Endothelial cell (in vitro differentiated cells): ENCODE measurements around the gene C1QTNF8. TPM values are rescaled to one million over a fixed set of nuclear protein-coding genes. Genes with fewer than 3 reads are reported as not detected.

Experiments used
- DNase-seq: peaks from one replicate; pipeline ENCODE4 v3.0.0; 2021; ENCODE audit warnings: low spot score
- H3K27ac Mint-ChIP-seq: one replicate; pipeline ENCODE4 v1.8.0; 2021; ENCODE audit warnings: mixed read lengths, inconsistent platforms; ENCODE audit not compliant: unreplicated experiment
- H3K27me3 Mint-ChIP-seq: one replicate; pipeline ENCODE4 v1.8.0; 2021; ENCODE audit warnings: mild to moderate bottlenecking, moderate library complexity, mixed read lengths, inconsistent platforms; ENCODE audit not compliant: unreplicated experiment
- H3K36me3 Mint-ChIP-seq: one replicate; pipeline ENCODE4 v1.8.0; 2021; ENCODE audit warnings: mild to moderate bottlenecking, low read depth, mixed read lengths, inconsistent platforms; ENCODE audit not compliant: unreplicated experiment
- H3K4me1 Mint-ChIP-seq: one replicate; pipeline ENCODE4 v1.8.0; 2021; ENCODE audit warnings: mild to moderate bottlenecking, mixed read lengths, inconsistent platforms; ENCODE audit not compliant: unreplicated experiment
- H3K4me3 Mint-ChIP-seq: one replicate; pipeline ENCODE4 v1.8.0; 2021; ENCODE audit warnings: mild to moderate bottlenecking, mixed read lengths, inconsistent platforms; ENCODE audit not compliant: unreplicated experiment
- H3K9me3 Mint-ChIP-seq: one replicate; pipeline ENCODE4 v1.8.0; 2021; ENCODE audit warnings: mixed read lengths, inconsistent platforms; ENCODE audit not compliant: unreplicated experiment
- long read RNA-seq: library from polyadenylated mRNA; unstranded; transcript quantifications from one replicate; pipeline ENCODE4 v2.0.0, GENCODE V29; 2020; ENCODE audit not compliant: unreplicated experiment
- total RNA-seq: library from RNA; stranded (reverse); fragmentation: NEBNext Ultra II Directional; extraction: Animal tissue kit (Norgen Biotek cat#: 25700); gene quantifications from one replicate; pipeline ENCODE4 v1.2.1, GENCODE V29; 2021; ENCODE audit not compliant: unreplicated experiment
- TF ChIP-seq, protein P1 (sequence below): fragments of 200-600 bp; sonication (generic); IDR thresholded peaks from one replicate; pipeline ENCODE4 v1.5.0; 2021; ENCODE audit warnings: antibody characterized with exemption; ENCODE audit not compliant: unreplicated experiment

C1QTNF8 gene, protein sequence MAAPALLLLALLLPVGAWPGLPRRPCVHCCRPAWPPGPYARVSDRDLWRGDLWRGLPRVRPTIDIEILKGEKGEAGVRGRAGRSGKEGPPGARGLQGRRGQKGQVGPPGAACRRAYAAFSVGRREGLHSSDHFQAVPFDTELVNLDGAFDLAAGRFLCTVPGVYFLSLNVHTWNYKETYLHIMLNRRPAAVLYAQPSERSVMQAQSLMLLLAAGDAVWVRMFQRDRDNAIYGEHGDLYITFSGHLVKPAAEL
- total RNA-seq, result not detected
- long read RNA-seq, result 0 reads

DNA sequence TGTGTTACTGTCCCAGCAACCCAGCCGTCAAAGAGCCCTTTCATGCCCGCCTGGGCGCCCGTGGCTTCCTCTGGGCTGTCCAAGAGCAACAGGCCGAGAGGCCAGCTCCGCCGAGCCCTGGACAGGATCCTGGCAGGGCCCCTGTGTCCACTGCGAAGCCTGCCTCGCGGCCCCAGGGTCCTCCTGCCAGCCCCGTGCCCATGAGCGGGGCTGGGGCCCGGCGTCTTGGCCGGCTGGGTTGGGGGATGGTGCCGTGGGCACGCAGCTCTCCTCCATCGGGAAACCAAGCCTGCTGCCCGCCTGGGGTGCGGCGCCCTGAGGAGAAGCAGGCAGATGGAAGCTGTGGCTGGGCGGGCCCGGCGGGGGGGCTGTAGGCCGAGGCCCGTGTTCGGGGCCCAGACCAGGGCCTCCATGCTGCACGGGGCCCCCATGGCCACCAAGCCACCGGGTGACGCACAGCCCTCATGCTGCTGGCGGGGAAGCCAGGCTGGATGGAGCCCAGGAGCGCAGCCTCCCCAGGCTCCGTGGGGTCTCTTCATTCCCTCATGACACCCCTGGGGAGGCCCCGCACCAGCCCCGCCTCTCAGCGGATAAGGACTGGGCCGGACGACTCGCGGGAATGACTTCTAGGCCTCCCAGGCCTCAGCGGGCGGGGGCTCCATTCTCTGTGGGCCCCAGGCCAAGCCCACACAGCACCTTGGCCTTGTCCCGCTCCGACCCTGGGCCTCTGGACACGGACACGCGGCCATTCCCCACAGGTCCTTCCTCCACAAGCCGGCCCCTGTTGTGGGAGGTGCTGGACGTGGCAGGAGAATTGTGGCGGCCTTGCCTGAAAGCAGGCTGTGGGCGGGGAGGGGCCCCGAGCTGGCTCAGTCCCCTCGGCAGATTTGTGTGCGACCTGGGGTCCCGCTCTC is at the start of gene C1QTNF8:
Gene C1QTNF8 (minus strand): TSS at position 76 of the 914 bp plus-strand sequence. CDS start 1,322 bp downstream, outside the sequence.
- no peak for DNase-seq
- Mint-ChIP-seq H3K4me1 (no peaks in the 10 kb centered on the region), H3K27me3 (peaks cover 2% of the 10 kb centered on the region), H3K27ac (no peak within 1 kb of the TSS), H3K9me3 (no peaks in the 10 kb centered on the region), H3K36me3 (no peaks in the 10 kb centered on the region), H3K4me3 (no peak within 1 kb of the TSS)
- TF ChIP-seq, protein P1, sequence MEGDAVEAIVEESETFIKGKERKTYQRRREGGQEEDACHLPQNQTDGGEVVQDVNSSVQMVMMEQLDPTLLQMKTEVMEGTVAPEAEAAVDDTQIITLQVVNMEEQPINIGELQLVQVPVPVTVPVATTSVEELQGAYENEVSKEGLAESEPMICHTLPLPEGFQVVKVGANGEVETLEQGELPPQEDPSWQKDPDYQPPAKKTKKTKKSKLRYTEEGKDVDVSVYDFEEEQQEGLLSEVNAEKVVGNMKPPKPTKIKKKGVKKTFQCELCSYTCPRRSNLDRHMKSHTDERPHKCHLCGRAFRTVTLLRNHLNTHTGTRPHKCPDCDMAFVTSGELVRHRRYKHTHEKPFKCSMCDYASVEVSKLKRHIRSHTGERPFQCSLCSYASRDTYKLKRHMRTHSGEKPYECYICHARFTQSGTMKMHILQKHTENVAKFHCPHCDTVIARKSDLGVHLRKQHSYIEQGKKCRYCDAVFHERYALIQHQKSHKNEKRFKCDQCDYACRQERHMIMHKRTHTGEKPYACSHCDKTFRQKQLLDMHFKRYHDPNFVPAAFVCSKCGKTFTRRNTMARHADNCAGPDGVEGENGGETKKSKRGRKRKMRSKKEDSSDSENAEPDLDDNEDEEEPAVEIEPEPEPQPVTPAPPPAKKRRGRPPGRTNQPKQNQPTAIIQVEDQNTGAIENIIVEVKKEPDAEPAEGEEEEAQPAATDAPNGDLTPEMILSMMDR, result no peak

DNA sequence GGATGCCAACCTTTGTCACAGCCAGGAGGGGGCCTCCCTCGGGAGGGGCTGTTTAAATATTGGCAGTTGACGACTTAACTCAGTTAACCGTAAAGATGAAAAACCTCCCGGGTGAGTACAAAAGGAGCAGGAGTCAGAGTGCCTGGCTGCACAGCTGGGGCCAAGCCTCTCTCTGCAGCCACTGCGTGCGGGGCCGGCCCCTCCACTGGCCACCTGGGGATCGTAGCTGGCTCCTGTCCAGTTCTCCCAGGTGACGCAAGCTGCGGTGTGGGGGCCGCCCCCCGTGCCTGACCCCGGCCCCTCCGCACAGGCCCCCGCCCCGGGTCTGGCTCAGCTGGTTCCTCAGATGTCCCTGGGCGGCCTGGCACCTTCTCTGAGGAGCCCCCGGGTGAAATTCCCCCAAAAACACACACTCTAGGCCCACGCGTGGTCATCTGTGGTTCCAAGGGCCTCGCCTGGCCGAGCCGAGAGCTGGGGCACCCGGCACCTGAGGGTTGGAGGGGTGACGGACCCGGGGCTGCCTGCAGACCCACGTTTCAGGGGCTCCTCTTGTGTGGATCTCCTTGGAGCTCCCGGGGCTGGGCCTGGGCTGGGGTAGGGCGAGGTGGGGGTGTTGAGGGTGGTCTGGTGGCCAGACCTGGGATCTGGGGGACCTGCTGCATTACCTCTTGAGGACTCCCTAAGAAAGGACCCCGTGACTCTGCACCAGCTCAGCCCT is 49.5 kb upstream of the C1QTNF8 start:
- H3K4me3 Mint-ChIP-seq, result no peak overlapping the region
- no peak for DNase-seq
- peaks cover 8% of the 10 kb centered on the region for H3K27me3 Mint-ChIP-seq
- H3K36me3 Mint-ChIP-seq, result no peaks in the 10 kb centered on the region
- H3K27ac Mint-ChIP-seq, result no peak overlapping the region
- TF ChIP-seq, protein P1, result no peak
- H3K4me1 Mint-ChIP-seq, result no peaks in the 10 kb centered on the region
- no peaks in the 10 kb centered on the region for H3K9me3 Mint-ChIP-seq

DNA sequence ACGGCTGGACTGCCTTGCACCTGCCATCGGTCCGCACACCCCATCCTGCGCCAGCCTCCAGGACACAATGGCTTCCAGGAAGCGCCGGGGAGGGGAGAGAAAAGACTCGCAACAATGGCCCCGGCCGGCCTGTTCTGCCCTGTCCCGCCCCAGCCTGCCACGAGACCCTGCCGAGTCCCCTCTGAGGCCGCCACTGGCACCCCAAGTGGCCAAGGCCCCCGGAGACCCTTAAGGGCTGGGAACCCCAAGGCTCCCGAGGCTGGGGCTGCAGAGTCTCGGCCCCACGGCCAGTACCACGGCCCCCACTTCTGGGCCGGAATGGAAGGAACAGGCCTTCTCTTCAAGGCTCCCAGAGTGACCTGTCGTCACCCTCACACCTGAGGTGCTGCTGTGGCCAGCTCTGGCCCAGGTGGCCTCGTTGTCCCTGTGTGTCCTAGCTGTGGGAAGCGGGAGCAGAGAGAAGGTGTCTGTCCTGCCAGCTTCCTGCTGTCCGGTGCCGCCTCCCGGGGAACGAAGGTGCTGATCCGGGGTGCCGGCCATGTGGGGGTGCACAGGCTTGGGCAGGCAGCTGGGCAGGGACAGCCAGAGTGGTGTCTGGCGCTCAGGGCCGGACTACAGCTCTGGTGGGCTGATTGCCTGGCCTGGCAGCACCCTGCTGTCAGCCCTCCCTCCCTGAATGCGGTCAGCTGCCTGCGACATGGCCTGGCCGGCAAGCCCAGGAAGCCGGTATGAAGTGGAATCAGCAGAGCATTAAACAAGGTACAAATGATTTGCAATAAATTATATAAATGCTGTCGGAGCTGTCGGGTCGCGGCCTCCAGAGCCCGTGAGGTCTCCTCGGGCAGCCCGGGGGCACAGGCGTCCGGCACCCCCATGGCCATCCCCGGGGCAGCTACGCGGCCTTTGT is 48.7 kb upstream of the C1QTNF8 start:
- H3K4me1 Mint-ChIP-seq, result no peaks in the 10 kb centered on the region
- DNase-seq, result no peak
- no peak overlapping the region for H3K4me3 Mint-ChIP-seq
- H3K27ac Mint-ChIP-seq, result no peak overlapping the region
- no peaks in the 10 kb centered on the region for H3K9me3 Mint-ChIP-seq
- TF ChIP-seq, protein P1, result no peak
- H3K27me3 Mint-ChIP-seq, result peaks cover 8% of the 10 kb centered on the region
- no peaks in the 10 kb centered on the region for H3K36me3 Mint-ChIP-seq

DNA sequence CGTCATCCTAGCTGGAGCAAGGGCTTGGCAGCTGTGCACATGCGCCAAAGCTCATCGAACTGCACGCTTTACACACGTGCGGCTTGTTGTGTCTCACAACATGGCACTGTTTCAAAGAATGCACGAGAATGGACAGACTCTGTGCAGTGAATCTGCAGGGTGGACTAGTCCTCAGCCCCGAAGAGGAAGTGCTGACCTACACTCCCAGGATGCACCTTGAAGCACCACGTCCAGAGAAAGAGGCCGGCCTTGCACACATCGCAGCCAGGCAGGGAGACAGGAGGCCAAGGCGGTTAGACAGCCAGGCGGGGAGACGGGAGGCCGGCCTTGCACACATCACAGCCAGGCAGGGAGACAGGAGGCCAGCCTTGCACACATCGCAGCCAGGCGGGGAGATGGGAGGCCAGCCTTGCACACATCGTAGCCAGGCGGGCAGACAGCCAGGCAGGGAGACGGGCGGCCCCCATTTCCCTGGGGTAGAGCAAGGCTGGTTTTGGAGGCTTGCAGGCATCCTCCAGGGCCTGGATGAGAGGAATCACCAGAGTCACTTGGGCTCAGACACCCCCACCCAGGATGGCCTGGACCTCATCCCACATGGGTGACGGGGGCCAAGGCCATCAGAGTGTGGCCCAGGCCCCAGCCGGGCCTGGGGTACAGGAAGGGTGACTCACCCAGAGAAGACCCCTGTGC is 47.9 kb upstream of the C1QTNF8 start:
- Mint-ChIP-seq H3K4me3 (no peak overlapping the region), H3K27ac (no peak overlapping the region)
- TF ChIP-seq, protein P1, result no peak

More for the DNA sequence above, 47.9 kb upstream of the C1QTNF8 start:
- Mint-ChIP-seq H3K4me1 (no peaks in the 10 kb centered on the region), H3K27me3 (peaks cover 5% of the 10 kb centered on the region), H3K9me3 (no peaks in the 10 kb centered on the region), H3K36me3 (no peaks in the 10 kb centered on the region)
- DNase-seq, result no peak
